Middle frontal gyrus (tissue), 1 donor: Measurements from ENCODE around the gene PDK1.

Experiments used
- DNase-seq: peaks from one replicate; pipeline ENCODE4 v3.0.0-alpha.2; 2015; ENCODE audit warnings: low spot score; ENCODE audit errors: extremely low spot score

Gene PDK1

DNA sequence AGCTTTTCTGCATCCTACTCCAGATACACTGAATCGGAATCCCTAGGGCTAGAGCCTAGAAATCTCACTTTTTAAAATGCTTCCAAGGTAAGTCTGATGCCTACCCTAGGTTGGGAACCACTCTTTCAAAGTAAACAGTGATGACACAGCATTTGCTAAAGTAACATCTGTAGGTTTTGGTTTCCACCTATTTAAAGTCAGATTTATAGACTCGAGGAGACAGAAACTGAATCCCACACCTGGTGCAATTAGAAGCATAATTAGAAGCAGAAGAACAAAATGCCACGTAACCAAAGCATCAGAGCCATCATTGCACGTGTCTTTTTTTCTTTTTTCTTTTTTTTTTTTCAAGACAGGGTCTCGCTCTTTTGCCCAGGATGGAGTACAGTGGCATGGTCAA, 40.9 kb downstream of the PDK1 start:
- no peak for DNase-seq

- no peak for DNase-seq
These were observed 41.4 kb downstream of the PDK1 start for GRCh38 chr2:172597176-172597842.

DNA sequence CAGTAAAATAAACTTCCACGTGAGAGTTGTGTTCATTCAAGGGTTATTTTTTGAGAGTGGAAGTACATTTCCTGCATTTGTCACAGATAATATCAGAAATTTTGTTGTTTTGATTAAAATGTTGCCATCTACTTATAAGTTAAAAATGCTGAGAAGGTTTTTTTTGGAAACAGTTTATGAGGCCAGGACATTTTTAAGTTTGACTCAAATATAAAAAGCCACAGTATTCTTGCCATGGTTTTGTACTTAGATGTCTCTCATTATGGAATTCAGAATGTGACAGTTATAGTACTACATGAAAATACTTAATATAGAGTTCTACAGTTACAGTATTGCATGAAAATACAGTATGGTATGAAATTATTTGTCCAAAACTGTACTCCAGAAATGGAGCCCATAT, 44.1 kb downstream of the PDK1 start:
- DNase-seq: no peak

DNA sequence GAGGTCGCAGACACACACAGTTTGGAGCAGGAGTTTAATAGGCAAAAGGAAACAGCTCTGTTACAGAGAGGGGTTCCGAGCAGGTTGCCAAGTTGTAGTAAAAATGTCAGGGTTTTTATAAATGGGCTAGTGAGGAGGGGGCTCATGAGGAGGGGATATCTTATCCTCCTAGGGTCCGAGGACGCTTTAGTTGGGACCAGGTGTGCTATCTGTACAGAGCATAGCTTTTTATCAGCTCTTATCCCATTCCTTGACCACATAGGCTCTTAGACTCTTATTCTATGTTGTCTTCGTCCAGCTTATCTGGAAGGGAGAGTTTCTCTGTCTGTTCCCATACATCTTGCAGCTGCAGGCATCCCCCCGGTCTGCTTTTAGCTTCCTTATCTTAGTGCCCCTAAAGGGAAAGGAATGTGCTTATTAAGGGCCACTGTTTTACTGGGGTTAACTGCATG, 44.7 kb downstream of the PDK1 start:
- DNase-seq: no peak

GRCh38 chr2:172606285-172606684, 50.4 kb downstream of the PDK1 start:
- no peak for DNase-seq

GRCh38 chr2:172607379-172607928, 51.6 kb downstream of the PDK1 start:
- DNase-seq: no peak

- no peak for DNase-seq
These were observed 53.6 kb downstream of the PDK1 start for GRCh38 chr2:172609488-172609887.

GRCh38 chr2:172612051-172612450, 56.2 kb downstream of the PDK1 start:
- DNase-seq: no peak

GRCh38 chr2:172613040-172613439, 57.1 kb downstream of the PDK1 start:
- DNase-seq: no peak

DNA sequence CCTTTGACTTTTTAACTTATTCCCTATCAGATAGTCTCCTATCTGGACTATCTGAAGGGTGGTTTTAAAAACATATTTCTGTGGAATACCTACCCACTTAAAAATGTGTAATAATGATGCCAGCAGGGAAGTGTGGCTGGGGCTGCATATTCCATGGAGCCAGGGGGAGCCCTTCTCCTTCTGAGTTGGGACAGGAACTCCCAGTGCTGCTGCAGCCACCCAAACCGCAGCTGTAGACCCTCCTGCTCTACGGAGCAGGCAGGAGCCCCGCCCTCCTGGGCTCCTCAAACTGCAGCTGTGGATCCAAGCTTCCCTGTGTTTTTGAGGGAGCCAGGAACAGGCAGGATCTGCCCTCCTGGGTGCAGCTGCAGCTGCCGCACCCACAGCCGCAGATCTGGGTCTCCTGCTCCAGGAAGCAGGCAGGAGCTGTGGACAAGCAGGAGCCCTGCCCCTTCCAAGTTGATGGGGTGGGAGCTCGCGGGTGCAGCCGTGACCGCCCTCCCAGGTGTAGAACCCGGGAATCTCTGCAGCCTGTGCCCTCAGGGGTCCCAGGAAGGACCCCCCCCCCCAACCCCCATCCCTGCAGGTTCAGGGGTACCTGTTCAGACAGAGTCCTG, 57.8 kb downstream of the PDK1 start:
- no peak for DNase-seq

GRCh38 chr2:172614932-172615331, 59.0 kb downstream of the PDK1 start:
- DNase-seq: no peak

GRCh38 chr2:172615727-172616261, 59.9 kb downstream of the PDK1 start:
- DNase-seq: no peak

DNA sequence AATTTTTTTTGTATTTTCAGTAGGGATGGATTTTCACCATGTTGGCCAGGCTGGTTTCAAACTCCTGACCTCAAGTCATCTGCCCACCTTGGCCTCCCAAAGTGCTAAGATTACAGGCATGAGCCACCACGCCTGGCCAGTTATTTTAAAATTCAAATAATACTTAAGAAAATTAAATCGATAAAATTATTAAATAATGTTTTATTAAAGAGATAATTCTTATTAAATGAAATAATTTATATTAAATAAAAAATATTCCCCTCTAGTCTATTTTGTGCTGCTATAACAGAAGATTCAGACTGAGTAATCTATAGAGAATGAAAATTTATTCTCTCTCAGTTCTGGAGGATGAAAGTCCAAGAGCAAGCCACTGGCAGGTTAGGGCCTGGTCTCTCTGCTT, 61.2 kb downstream of the PDK1 start:
- DNase-seq: no peak

DNA sequence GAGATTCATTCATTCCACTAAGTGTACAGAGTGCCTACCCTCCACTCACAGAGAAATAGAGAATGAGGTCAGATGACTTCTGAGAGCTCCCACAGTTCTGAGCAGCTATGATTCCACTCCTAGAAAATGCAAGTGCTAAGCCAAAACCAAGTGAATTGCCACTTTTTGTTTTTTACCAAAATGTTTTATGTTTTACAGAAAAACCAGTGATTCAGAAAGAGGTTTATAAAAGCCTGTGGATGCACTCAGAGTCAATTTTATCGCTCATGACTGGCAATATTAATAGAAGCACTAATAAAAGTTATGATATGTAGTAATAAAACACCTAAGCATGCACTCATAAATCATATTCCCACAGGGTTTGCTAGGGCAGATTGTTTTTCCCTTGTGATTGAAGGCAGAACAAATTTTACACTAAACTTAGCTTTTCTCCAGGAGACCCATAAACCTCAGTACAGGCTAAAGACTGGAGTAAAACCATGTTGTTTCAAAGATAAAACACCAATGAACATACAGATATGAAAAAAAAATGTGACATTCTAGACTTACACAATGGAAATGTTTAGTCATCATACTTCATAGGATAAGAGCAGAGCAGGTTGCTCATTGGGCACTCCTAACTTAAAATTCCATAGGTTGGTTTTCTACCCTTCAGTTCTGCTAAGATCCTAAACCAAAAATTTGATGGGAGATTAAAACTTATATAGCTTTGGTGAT, 67.5 kb downstream of the PDK1 start:
- no peak for DNase-seq

DNA sequence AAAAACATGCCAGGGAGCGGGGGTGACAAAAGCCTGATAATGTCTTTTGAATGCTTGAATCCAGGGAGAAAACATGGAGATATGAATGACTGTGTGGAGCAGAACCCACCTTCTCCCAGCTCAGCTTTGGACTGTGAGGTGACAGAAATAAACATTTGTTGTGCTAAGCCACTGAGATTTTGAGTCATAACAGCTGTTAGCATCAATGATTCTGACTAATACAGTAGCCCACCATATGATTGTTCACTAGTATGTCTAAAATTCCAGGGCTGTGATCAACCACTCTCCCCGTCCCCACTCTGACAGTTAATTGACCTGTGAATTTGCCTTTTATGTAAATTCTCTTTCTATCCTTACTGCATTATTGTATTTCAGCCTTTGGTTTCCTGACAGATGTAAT, 69.1 kb downstream of the PDK1 start:
- no peak for DNase-seq

- no peak for DNase-seq
These were observed 71.3 kb downstream of the PDK1 start for GRCh38 chr2:172627181-172627580.

- no peak for DNase-seq
These were observed 72.2 kb downstream of the PDK1 start for GRCh38 chr2:172628085-172628484.

DNA sequence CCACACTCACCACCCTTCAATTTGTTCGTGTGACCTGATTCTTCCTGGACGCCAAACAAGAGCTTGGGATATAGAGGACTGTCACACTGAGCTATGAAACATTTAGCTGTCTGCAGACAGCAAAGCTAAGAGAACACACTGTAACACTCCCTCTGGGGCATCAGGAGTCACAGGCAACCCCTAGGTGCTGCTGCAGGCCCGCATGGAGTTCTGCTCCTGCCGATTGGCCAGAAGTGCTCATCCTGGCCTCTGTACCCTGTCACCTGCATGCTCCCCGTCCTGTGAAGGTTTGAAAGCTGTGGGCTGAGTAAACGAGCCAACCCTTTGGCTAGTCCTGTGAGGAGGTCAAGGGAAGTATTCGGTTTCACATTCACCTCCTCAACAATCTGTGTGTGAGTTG, 73.7 kb downstream of the PDK1 start:
- DNase-seq: no peak

DNA sequence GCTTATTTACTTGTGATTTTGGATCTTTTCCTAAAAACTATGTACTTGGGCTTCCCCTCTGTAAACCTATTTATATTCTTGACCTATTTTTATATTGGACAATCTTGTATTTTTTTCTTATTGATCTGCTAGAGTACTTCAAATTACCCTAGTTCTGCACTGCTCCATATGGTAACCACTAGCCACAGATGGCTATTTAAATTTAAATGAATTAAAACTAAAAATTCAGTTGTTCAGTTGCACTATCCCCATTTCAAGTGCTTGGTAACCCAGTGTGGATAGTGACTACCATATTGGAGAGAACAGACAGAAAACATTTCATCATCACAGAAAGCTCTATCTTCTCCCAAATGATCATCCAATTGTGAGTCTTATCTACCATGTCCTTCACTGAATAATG, 74.3 kb downstream of the PDK1 start:
- DNase-seq: no peak

GRCh38 chr2:172634477-172634876, 78.6 kb downstream of the PDK1 start:
- no peak for DNase-seq

DNA sequence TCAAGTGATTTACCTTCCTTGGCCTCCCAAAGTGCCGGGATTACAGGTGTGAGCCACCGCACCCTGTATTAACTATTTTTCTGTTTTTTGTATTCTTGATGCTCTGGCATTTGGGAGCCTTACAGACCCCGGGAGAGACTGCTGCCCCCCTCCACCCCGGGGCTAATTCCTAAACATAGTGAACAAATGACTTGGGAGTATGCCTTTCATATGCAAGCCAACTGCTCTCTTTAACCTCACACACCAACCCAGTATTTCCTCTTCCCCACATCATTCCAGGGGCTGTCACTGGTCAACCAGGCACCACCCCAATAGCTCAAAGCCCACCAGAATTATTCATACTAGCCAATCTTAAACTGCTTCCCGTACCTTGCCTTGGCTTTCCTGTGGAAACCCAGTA, 79.7 kb downstream of the PDK1 start:
- no peak for DNase-seq

GRCh38 chr2:172639256-172639655, 83.4 kb downstream of the PDK1 start:
- no peak for DNase-seq
